NCI-H510A treated with DMSO at 0.1 percent for 48 hours (cell line): ENCODE results near the gene PTPRK.

Source experiments
- DNase-seq: peaks from one replicate; lab custom pipeline; 2025; lab: John Stamatoyannopoulos, UW

Gene PTPRK

GRCh38 chr6:128068119-128068479 lies 452.3 kb downstream of the PTPRK start:
- DNase-seq, result no peak

- no peak for DNase-seq
Observed at GRCh38 chr6:128067446-128068118, 452.8 kb downstream of the PTPRK start.

- no peak for DNase-seq
Observed at GRCh38 chr6:128065072-128065471, 455.3 kb downstream of the PTPRK start.

- no peak for DNase-seq
Observed at GRCh38 chr6:128064540-128064895, 455.9 kb downstream of the PTPRK start.

- DNase-seq, result no peak
Observed at GRCh38 chr6:128063850-128064539, 456.4 kb downstream of the PTPRK start.

GRCh38 chr6:128062882-128063603 lies 457.4 kb downstream of the PTPRK start:
- DNase-seq, result no peak

GRCh38 chr6:128057946-128058345 lies 462.5 kb downstream of the PTPRK start:
- no peak for DNase-seq

GRCh38 chr6:128057541-128057940 lies 462.9 kb downstream of the PTPRK start:
- no peak for DNase-seq

GRCh38 chr6:128053109-128053508 lies 467.3 kb downstream of the PTPRK start:
- DNase-seq, result no peak

GRCh38 chr6:128047989-128048388 lies 472.4 kb downstream of the PTPRK start:
- no peak for DNase-seq

- no peak for DNase-seq
Observed at GRCh38 chr6:128046033-128046432, 474.4 kb downstream of the PTPRK start.

- DNase-seq, result no peak
Observed at GRCh38 chr6:128039543-128039942, 480.9 kb downstream of the PTPRK start.

GRCh38 chr6:128036808-128037570 lies 483.4 kb downstream of the PTPRK start:
- DNase-seq, result no peak

- no peak for DNase-seq
Observed at GRCh38 chr6:128033156-128033555, 487.2 kb downstream of the PTPRK start.

- DNase-seq, result no peak
Observed at GRCh38 chr6:128032042-128032441, 488.4 kb downstream of the PTPRK start.

- DNase-seq, result no peak
Observed at GRCh38 chr6:128029826-128030225, 490.6 kb downstream of the PTPRK start.

GRCh38 chr6:128028183-128028582 lies 492.2 kb downstream of the PTPRK start:
- no peak for DNase-seq

- DNase-seq, result no peak
Observed at GRCh38 chr6:128025478-128025877, 494.9 kb downstream of the PTPRK start.

- DNase-seq, result no peak
Observed at GRCh38 chr6:128024969-128025368, 495.4 kb downstream of the PTPRK start.

- no peak for DNase-seq
Observed at GRCh38 chr6:128024046-128024445, 496.4 kb downstream of the PTPRK start.

- no peak for DNase-seq
Observed at GRCh38 chr6:128018821-128019220, 501.6 kb downstream of the PTPRK start.

GRCh38 chr6:128017288-128017687 lies 503.1 kb downstream of the PTPRK start:
- no peak for DNase-seq

GRCh38 chr6:128007658-128008057 lies 512.7 kb downstream of the PTPRK start:
- no peak for DNase-seq
